Gastrocnemius medialis (tissue), 4 donors: ENCODE results near the gene OR9A2. TPM values are rescaled to one million over a fixed set of nuclear protein-coding genes. Genes with fewer than 3 reads are reported as not detected.

Experiments used
- ATAC-seq, 2 donors: fragments of 150-250 bp; one replicate each; pipeline ENCODE4 v1.9.1; 2016
- DNase-seq, 2 donors: peaks; one replicate each; pipeline ENCODE4 v3.0.0-alpha.2; 2019
- H3K27ac ChIP-seq, 4 donors: fragments of 200-600 bp; sonication (generic); 1 replicate in 1 of 4; 2 replicates in 3 of 4; pipeline ENCODE4 v1.5.1; 2016 to 2018; ENCODE audit warnings: mild to moderate bottlenecking in 2 of 4, moderate library complexity in 1 of 4
- H3K27me3 ChIP-seq, 3 donors: fragments of 200-600 bp; sonication (generic) in 2 of 3; 1 replicate in 1 of 3; 2 replicates in 2 of 3; pipeline versions ENCODE4 v1.5.1 to v1.6.0; 2016 to 2019; ENCODE audit warnings: mild to moderate bottlenecking in 1 of 3, moderate library complexity in 1 of 3
- H3K36me3 ChIP-seq, 2 donors: fragments of 200-600 bp; sonication (generic) in 1 of 2; one replicate each; pipeline ENCODE4 v1.5.1; 2017 to 2018
- H3K4me1 ChIP-seq, 2 donors: fragments of 200-600 bp; sonication (generic) in 1 of 2; one replicate each; pipeline ENCODE4 v1.5.1; 2016 to 2017; ENCODE audit warnings: mild to moderate bottlenecking in 2 of 2
- H3K4me3 ChIP-seq, 4 donors: fragments of 200-600 bp; sonication (generic) in 3 of 4; 1 replicate in 1 of 4; 2 replicates in 3 of 4; pipeline ENCODE4 v1.5.1; 2016 to 2019; ENCODE audit warnings: mild to moderate bottlenecking in 2 of 4
- H3K9me3 ChIP-seq, 3 donors: fragments of 200-600 bp; sonication (generic) in 2 of 3; 1 replicate in 1 of 3; 2 replicates in 2 of 3; pipeline ENCODE4 v1.5.1; 2016 to 2019
- POLR2A ChIP-seq, 2 donors: fragments of 450-650 bp; IDR thresholded peaks; one replicate each; pipeline ENCODE4 v1.6.1; 2017; ENCODE audit warnings: antibody characterized with exemption in 2 of 2, mild to moderate bottlenecking in 2 of 2, moderate library complexity in 2 of 2
- in situ Hi-C, 4 donors: fragments of 200-750 bp; cut with MboI; loops; one replicate each; pipeline versions ENCODE4 v1.15.0 to v1.8.0; 2017; ENCODE audit warnings: low sequenced_read_pairs in 4 of 4
- intact Hi-C: fragments of 100-400 bp; cut with DNase I; formaldehyde crosslinking; loops from one replicate; pipeline ENCODE4 v1.15.1; 2023; ENCODE audit warnings: low total_unique reads
- total RNA-seq, 4 donors: library from RNA; depleted of rRNA; stranded (reverse); fragments of >200 nt; gene quantifications; one replicate each; pipeline versions ENCODE4 v1.1.0 to v1.2.3, GENCODE V29; 2016
- TF ChIP-seq, protein P1 (sequence below), 5 experiments: fragments of 450-650 bp in 3 of 5; fragments of 200-600 bp in 2 of 5; sonication (generic) in 2 of 5; IDR thresholded peaks in 4 of 5; conservative IDR thresholded peaks in 1 of 5; 1 replicate in 4 of 5; 2 replicates in 1 of 5; pipeline ENCODE4 v1.5.1; 2016 to 2019; ENCODE audit warnings: antibody characterized with exemption in 5 of 5, mild to moderate bottlenecking in 3 of 5, moderate library complexity in 3 of 5

OR9A2 gene
- total RNA-seq, 4 donors from 2014 or later: not detected

DNA sequence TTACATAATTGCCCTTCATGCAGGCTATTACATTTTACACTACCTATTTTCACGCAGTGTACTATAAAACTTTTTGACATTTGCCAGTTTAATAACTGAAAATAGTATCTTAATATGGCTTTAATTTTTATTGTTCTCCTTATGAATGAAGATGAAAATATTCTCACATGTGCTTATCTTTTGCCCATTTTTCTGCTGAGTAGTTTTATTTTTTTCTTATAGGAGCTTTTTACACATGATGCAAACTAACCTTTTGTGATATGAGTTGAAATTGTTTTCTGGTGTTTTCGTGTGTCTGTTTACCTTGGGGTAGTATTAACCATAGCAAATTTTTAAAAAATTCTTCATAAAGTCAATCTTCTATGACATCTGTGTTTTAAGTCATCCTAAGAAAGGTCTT lies 26.3 kb downstream of the OR9A2 start:
- peaks cover 0 to 3% (median 2%) of the 10 kb centered on the region in 3 donors for H3K9me3 ChIP-seq
- DNase-seq: no peak
- H3K4me3 ChIP-seq: no peak overlapping the region
- ATAC-seq: no peak
- no peaks in the 10 kb centered on the region for H3K27me3 ChIP-seq
- in situ Hi-C loops (loop anchor here in 3 of 4 donors (10.0 to 25.0 kb wide), 4 partner anchors 126 to 437 kb away; partner anchors contain the start of genes EPHA1 (in 1 of the 3), EPHB6 (in 1 of the 3) and TAS2R60 (in 1 of the 3)), intact Hi-C loops (loop anchor here (5.0 to 10.0 kb wide), 2 partner anchors 148 to 396 kb away; no protein-coding TSS in a partner anchor)
- H3K36me3 ChIP-seq: no peaks in the 10 kb centered on the region
- H3K27ac ChIP-seq: no peak overlapping the region
- no peaks in the 10 kb centered on the region for H3K4me1 ChIP-seq
- TF ChIP-seq POLR2A (IDR thresholded peaks at IDR 0.05): no peak

DNA sequence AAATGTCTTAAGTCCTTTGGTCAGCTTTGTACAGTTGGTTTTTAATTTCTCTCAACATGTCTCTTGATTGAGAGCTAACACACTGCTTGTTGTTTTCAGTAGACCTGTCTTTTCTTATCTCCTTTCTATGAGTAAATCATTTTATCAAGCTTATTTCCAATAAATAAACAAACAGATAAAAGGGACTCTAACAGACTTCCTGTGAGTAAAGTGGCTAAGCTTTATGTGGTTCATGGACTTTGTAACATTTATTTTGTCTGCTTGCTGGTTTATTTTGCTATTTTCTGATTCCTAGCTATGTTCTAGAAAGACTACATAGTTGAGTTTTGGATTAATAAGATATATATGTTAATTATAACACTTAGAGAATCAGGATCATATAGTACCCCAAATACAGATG lies 27.1 kb downstream of the OR9A2 start:
- intact Hi-C loops: loop anchor here (5.0 to 10.0 kb wide), 2 partner anchors 147 to 395 kb away; no protein-coding TSS in a partner anchor

DNA sequence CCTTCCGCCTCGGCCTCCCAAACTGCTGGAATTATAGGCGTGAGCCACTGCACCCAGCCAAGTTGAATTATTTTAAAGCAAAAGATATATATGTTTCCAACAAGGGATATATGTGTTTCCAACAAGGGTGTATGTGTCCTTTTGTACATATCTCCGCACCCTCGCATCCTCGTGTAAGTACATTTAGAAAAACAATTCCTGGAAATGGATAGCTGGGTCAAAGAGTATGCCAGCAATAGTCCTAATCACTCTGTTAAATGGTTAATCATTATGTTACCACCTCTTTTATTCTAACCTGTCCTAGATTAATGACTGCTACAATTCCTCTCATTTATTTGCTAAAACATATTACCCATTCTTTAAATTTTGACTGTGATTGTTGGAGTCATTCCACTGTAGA lies 28.0 kb downstream of the OR9A2 start:
- no peaks in the 10 kb centered on the region for H3K4me1 ChIP-seq
- no peaks in the 10 kb centered on the region for H3K27me3 ChIP-seq
- in situ Hi-C loops (no loop called here), intact Hi-C loops (no loop called here)
- no peak for ATAC-seq
- DNase-seq: no peak
- TF ChIP-seq, protein P1, sequence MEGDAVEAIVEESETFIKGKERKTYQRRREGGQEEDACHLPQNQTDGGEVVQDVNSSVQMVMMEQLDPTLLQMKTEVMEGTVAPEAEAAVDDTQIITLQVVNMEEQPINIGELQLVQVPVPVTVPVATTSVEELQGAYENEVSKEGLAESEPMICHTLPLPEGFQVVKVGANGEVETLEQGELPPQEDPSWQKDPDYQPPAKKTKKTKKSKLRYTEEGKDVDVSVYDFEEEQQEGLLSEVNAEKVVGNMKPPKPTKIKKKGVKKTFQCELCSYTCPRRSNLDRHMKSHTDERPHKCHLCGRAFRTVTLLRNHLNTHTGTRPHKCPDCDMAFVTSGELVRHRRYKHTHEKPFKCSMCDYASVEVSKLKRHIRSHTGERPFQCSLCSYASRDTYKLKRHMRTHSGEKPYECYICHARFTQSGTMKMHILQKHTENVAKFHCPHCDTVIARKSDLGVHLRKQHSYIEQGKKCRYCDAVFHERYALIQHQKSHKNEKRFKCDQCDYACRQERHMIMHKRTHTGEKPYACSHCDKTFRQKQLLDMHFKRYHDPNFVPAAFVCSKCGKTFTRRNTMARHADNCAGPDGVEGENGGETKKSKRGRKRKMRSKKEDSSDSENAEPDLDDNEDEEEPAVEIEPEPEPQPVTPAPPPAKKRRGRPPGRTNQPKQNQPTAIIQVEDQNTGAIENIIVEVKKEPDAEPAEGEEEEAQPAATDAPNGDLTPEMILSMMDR (IDR thresholded peaks at IDR 0.05 in 4 of 5, conservative IDR thresholded peaks at IDR 0.05 in 1 of 5): no peak
- TF ChIP-seq POLR2A (IDR thresholded peaks at IDR 0.05): no peak
- H3K4me3 ChIP-seq: no peak overlapping the region
- H3K27ac ChIP-seq: no peak overlapping the region
- peaks cover 0 to 3% (median 2%) of the 10 kb centered on the region in 3 donors for H3K9me3 ChIP-seq
- no peaks in the 10 kb centered on the region for H3K36me3 ChIP-seq

More for the DNA sequence above, 27.1 kb downstream of the OR9A2 start:
- H3K27ac ChIP-seq: no peak overlapping the region
- ATAC-seq (no peak), DNase-seq (no peak)
- TF ChIP-seq, protein P1 (IDR thresholded peaks at IDR 0.05 in 4 of 5, conservative IDR thresholded peaks at IDR 0.05 in 1 of 5): no peak
- no peak for TF ChIP-seq POLR2A (IDR thresholded peaks at IDR 0.05)
- H3K9me3 ChIP-seq: peaks cover 0 to 3% (median 2%) of the 10 kb centered on the region in 3 donors
- H3K4me1 ChIP-seq: no peaks in the 10 kb centered on the region
- H3K27me3 ChIP-seq: no peaks in the 10 kb centered on the region
- no peaks in the 10 kb centered on the region for H3K36me3 ChIP-seq
- H3K4me3 ChIP-seq: no peak overlapping the region
- in situ Hi-C loops: loop anchor here in 3 of 4 donors (10.0 to 25.0 kb wide), 4 partner anchors 125 to 438 kb away; partner anchors contain the start of genes EPHA1 (in 1 of the 3), EPHB6 (in 1 of the 3) and TAS2R60 (in 1 of the 3)

DNA sequence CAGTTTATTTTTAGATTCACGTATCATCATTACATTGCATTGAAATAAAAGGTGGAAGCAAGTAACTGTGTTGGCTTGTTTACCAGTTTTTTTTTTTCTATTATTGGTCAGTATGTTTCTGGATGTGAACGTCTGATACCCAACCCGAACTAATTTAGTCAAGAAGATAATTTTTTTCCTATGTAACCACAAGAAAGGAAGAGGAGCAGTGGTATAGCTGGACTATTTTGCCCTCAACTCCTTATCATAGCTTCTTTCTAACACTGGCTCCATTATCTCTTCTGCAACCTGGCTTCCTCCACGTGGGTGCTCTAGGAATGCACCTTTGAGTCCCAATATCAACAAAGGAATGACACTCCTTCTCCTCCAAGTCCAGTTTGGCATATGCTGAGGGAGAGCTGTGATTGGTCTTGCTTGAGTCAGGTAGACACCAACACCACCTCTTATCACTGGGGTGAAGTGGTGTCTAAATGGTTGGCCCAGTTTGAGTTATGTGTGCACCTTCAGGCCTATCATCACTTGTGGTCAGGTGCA lies 29.4 kb downstream of the OR9A2 start:
- H3K9me3 ChIP-seq: peaks cover 0 to 3% (median 2%) of the 10 kb centered on the region in 3 donors
- H3K4me3 ChIP-seq: no peak overlapping the region
- H3K4me1 ChIP-seq: no peaks in the 10 kb centered on the region
- intact Hi-C loops: no loop called here
- DNase-seq (no peak), ATAC-seq (no peak)
- H3K27ac ChIP-seq: no peak overlapping the region
- in situ Hi-C loops: no loop called here
- no peak for TF ChIP-seq POLR2A (IDR thresholded peaks at IDR 0.05)
- TF ChIP-seq, protein P1 (IDR thresholded peaks at IDR 0.05 in 4 of 5, conservative IDR thresholded peaks at IDR 0.05 in 1 of 5): no peak
- H3K27me3 ChIP-seq: no peaks in the 10 kb centered on the region
- H3K36me3 ChIP-seq: no peaks in the 10 kb centered on the region

DNA sequence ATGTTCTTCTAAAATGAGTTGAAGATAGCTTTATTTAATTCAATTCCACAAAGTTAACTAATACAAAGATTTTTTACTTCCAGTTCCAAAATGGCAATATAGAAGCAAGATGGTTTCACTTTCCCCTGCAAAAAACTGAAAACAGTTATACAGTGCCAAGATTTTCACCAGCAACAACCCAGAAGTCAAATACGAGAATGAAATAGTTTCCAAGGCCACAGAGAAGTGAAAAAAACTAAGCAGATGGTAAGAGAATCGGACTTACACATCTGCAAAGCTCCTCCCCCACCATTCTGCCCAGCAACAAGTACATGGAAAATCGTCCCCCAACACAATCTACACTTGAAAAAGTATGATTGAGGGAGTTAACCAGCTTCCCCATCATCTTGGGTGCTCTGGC lies 34.5 kb downstream of the OR9A2 start:
- Histone ChIP-seq H3K27me3 (no peaks in the 10 kb centered on the region), H3K4me1 (no peaks in the 10 kb centered on the region), H3K36me3 (no peaks in the 10 kb centered on the region), H3K4me3 (no peak overlapping the region), H3K9me3 (no peaks in the 10 kb centered on the region), H3K27ac (no peak overlapping the region)
- in situ Hi-C loops (no loop called here), intact Hi-C loops (no loop called here)
- ATAC-seq: no peak
- TF ChIP-seq, protein P1 (IDR thresholded peaks at IDR 0.05 in 4 of 5, conservative IDR thresholded peaks at IDR 0.05 in 1 of 5): no peak
- no peak for TF ChIP-seq POLR2A (IDR thresholded peaks at IDR 0.05)
- no peak for DNase-seq
